ENCODE data around the gene PTCSC3. TPM values are rescaled to one million over a fixed set of nuclear protein-coding genes. Genes with fewer than 3 reads are reported as not detected.
"Not testable (repeated sequence)": the region's sequence is repeated elsewhere in the genome, so short reads cannot be mapped to it uniquely, and the experiment has no call there.

Gene PTCSC3
- total and polyA plus RNA-seq, 4 donors: not detected

DNA sequence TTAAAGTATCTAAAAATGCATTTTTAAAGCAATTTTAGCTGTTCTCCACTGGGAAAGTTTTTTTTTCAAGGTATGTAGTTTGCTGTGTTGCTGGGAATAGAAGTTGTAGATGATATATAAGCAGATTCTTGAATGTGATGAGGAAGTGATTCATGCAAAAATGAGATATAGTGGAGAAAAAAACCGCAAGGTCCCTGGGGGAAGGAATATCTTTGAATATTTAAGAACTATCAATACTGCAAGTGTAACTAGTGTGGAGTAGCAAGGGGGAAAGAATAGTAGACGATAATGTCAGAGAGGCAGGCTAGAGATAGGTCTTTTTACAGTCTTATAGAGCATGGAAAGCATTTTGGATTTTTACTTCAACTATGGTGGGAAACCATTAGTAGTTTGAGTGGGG lies 42.5 kb downstream of the PTCSC3 start:
- no peaks in the 10 kb centered on the region for H3K27me3 ChIP-seq (ENCODE audit: control insufficient read depth, insufficient read depth, low read length)
- no peaks in the 10 kb centered on the region for H3K4me1 ChIP-seq (ENCODE audit: control insufficient read depth, insufficient read depth, low read length)
- no peaks in the 10 kb centered on the region for H3K9me3 ChIP-seq (ENCODE audit: control insufficient read depth, insufficient read depth, low read length)
- no peak overlapping the region for H3K27ac ChIP-seq (ENCODE audit: low read depth, low read length)
- 60% methylated on average over 1 of the region's 2 CpGs for WGBS (ENCODE audit: insufficient coverage)
- H3K36me3 ChIP-seq (ENCODE audit: control insufficient read depth, insufficient read depth, low read length): no peaks in the 10 kb centered on the region
- DNase-seq (ENCODE audit: low read depth in 4 of 6, low spot score in 6 of 6): no peak
- no peak overlapping the region for H3K4me3 ChIP-seq (ENCODE audit: low read depth, low read length)

- no CpG with 5 or more reads among the region's 1 CpG for WGBS (ENCODE audit: insufficient coverage)
Observed at GRCh38 chr14:36132826-36133225, 43.7 kb downstream of the PTCSC3 start.

GRCh38 chr14:36130186-36130585 lies 46.3 kb downstream of the PTCSC3 start:
- Histone ChIP-seq H3K27me3 (ENCODE audit: control insufficient read depth, insufficient read depth, low read length) (no peaks in the 10 kb centered on the region), H3K36me3 (ENCODE audit: control insufficient read depth, insufficient read depth, low read length) (no peaks in the 10 kb centered on the region), H3K4me1 (ENCODE audit: control insufficient read depth, insufficient read depth, low read length) (no peaks in the 10 kb centered on the region), H3K9me3 (ENCODE audit: control insufficient read depth, insufficient read depth, low read length) (no peaks in the 10 kb centered on the region), H3K4me3 (ENCODE audit: low read depth, low read length) (no peak overlapping the region), H3K27ac (ENCODE audit: low read depth, low read length) (no peak overlapping the region)
- no peak for DNase-seq (ENCODE audit: low read depth in 4 of 6, low spot score in 6 of 6)
- no CpG with 5 or more reads among the region's 1 CpG for WGBS (ENCODE audit: insufficient coverage)

More at GRCh38 chr14:36132826-36133225, 43.7 kb downstream of the PTCSC3 start:
- Histone ChIP-seq H3K27me3 (ENCODE audit: control insufficient read depth, insufficient read depth, low read length) (no peaks in the 10 kb centered on the region), H3K27ac (ENCODE audit: low read depth, low read length) (no peak overlapping the region), H3K36me3 (ENCODE audit: control insufficient read depth, insufficient read depth, low read length) (no peaks in the 10 kb centered on the region), H3K4me3 (ENCODE audit: low read depth, low read length) (no peak overlapping the region), H3K9me3 (ENCODE audit: control insufficient read depth, insufficient read depth, low read length) (no peaks in the 10 kb centered on the region), H3K4me1 (ENCODE audit: control insufficient read depth, insufficient read depth, low read length) (no peaks in the 10 kb centered on the region)
- no peak for DNase-seq (ENCODE audit: low read depth in 4 of 6, low spot score in 6 of 6)

DNA sequence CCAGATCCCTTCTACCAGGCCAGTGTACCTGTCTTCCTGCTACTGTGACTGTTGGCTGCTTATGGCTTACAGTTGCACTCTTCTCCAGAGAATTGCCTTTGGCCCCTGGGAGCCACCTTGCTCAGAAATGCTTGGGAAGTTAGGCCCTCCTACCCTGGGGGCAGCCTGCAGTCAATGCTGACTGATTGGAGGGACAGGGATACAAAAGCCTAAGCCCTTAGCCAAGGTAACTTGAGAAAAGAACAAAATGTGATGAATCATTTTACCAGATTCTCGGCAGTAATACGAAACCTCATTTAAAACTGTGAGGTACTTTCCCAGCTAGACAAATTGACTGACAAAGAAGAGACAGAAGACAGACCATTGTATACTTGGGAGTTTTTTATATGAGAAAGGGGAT lies 47.3 kb downstream of the PTCSC3 start:
- no peak for DNase-seq (ENCODE audit: low read depth in 4 of 6, low spot score in 6 of 6)
- no peak overlapping the region for H3K4me3 ChIP-seq (ENCODE audit: low read depth, low read length)
- H3K27ac ChIP-seq (ENCODE audit: low read depth, low read length): no peak overlapping the region
- H3K9me3 ChIP-seq (ENCODE audit: control insufficient read depth, insufficient read depth, low read length): no peaks in the 10 kb centered on the region
- no peaks in the 10 kb centered on the region for H3K27me3 ChIP-seq (ENCODE audit: control insufficient read depth, insufficient read depth, low read length)
- H3K36me3 ChIP-seq (ENCODE audit: control insufficient read depth, insufficient read depth, low read length): no peaks in the 10 kb centered on the region
- no peaks in the 10 kb centered on the region for H3K4me1 ChIP-seq (ENCODE audit: control insufficient read depth, insufficient read depth, low read length)
- no CpG with 5 or more reads among the region's 2 CpGs for WGBS (ENCODE audit: insufficient coverage)

- no peak overlapping the region for H3K4me3 ChIP-seq (ENCODE audit: low read depth, low read length)
- WGBS (ENCODE audit: insufficient coverage): 50% methylated on average over 1 of the region's 4 CpGs
- no peak overlapping the region for H3K27ac ChIP-seq (ENCODE audit: low read depth, low read length)
- H3K36me3 ChIP-seq (ENCODE audit: control insufficient read depth, insufficient read depth, low read length): no peaks in the 10 kb centered on the region
- DNase-seq (ENCODE audit: low read depth in 4 of 6, low spot score in 6 of 6): no peak
- no peaks in the 10 kb centered on the region for H3K27me3 ChIP-seq (ENCODE audit: control insufficient read depth, insufficient read depth, low read length)
- no peaks in the 10 kb centered on the region for H3K9me3 ChIP-seq (ENCODE audit: control insufficient read depth, insufficient read depth, low read length)
- no peaks in the 10 kb centered on the region for H3K4me1 ChIP-seq (ENCODE audit: control insufficient read depth, insufficient read depth, low read length)
Observed at GRCh38 chr14:36113341-36113740, 63.2 kb downstream of the PTCSC3 start.

GRCh38 chr14:36111822-36112583 lies 64.5 kb downstream of the PTCSC3 start:
- Histone ChIP-seq H3K36me3 (ENCODE audit: control insufficient read depth, insufficient read depth, low read length) (no peaks in the 10 kb centered on the region), H3K27ac (ENCODE audit: low read depth, low read length) (no peak overlapping the region)

DNA sequence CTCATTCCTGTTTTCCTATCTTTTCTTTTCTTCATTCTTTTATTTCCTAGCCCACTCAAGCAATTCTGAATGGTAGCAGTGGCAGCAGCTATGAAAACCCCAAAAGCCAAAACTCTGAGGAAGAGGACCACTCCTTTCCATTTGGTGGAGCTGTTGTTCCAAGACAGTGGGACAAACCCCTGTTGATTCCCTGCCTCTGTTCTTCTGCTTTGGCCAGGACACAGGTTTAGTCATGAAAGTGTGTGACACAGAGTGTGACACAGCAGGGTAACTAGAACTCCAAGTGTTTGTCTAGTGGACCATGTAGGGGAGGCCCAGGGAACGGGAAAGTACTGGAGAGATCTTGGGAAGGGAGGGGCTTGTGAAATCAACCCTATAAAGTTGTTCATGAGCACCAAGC lies 71.1 kb downstream of the PTCSC3 start:
- WGBS (ENCODE audit: insufficient coverage): no CpG with 5 or more reads among the region's 1 CpG
- Histone ChIP-seq H3K4me3 (ENCODE audit: low read depth, low read length) (no peak overlapping the region), H3K36me3 (ENCODE audit: control insufficient read depth, insufficient read depth, low read length) (no peaks in the 10 kb centered on the region), H3K4me1 (ENCODE audit: control insufficient read depth, insufficient read depth, low read length) (no peaks in the 10 kb centered on the region), H3K27ac (ENCODE audit: low read depth, low read length) (no peak overlapping the region), H3K9me3 (ENCODE audit: control insufficient read depth, insufficient read depth, low read length) (no peaks in the 10 kb centered on the region), H3K27me3 (ENCODE audit: control insufficient read depth, insufficient read depth, low read length) (no peaks in the 10 kb centered on the region)
- DNase-seq (ENCODE audit: low read depth in 4 of 6, low spot score in 6 of 6): no peak

More at GRCh38 chr14:36111822-36112583, 64.5 kb downstream of the PTCSC3 start:
- H3K4me3 ChIP-seq (ENCODE audit: low read depth, low read length): no peak overlapping the region
- H3K9me3 ChIP-seq (ENCODE audit: control insufficient read depth, insufficient read depth, low read length): no peaks in the 10 kb centered on the region
- WGBS (ENCODE audit: insufficient coverage): no CpG with 5 or more reads among the region's 3 CpGs
- no peak for DNase-seq (ENCODE audit: low read depth in 4 of 6, low spot score in 6 of 6)
- H3K27me3 ChIP-seq (ENCODE audit: control insufficient read depth, insufficient read depth, low read length): no peaks in the 10 kb centered on the region
- H3K4me1 ChIP-seq (ENCODE audit: control insufficient read depth, insufficient read depth, low read length): no peaks in the 10 kb centered on the region

DNA sequence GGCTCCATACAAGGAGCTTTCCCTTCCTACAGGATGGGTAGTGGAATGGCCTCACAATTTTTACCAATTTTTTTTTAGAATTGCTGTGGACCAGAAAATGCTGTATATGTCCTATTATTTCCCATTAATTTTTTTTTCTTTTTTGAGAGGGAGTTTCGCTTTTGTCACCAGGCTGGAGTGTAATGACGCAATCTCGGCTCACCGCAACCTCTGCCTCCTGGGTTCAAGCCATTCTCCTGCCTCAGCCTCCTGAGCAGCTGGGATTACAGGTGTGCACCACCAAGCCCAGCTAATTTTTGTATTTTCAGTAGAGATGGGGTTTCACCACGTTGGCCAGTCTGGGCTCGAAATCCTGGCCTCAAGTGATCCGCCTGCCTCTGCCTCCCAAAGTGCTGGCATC lies 72.3 kb downstream of the PTCSC3 start:
- not testable (repeated sequence) for H3K9me3 ChIP-seq (ENCODE audit: control insufficient read depth, insufficient read depth, low read length); H3K4me1 ChIP-seq (ENCODE audit: control insufficient read depth, insufficient read depth, low read length); H3K27me3 ChIP-seq (ENCODE audit: control insufficient read depth, insufficient read depth, low read length); H3K27ac ChIP-seq (ENCODE audit: low read depth, low read length); H3K36me3 ChIP-seq (ENCODE audit: control insufficient read depth, insufficient read depth, low read length); DNase-seq (ENCODE audit: low read depth in 4 of 6, low spot score in 6 of 6); H3K4me3 ChIP-seq (ENCODE audit: low read depth, low read length)
- WGBS (ENCODE audit: insufficient coverage): 83% methylated on average over 3 of the region's 7 CpGs

DNA sequence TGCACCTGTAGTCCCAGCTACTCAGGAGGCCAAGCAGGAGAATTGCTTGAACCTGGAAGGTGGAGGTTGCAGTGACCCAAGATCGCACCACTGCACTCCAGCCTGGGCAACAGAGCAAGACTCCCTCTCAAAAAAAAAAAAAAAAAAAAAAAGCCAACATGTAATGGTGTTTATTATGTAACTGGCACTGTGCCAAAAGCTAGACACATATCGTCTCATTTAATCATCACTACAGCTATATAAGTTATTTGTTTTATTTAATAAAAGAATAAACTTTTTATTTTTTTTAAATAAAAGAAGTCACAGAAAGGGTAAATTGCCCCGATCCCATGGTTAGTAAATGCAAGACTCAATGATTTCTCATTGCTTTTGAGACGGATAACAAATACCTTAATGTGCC lies 76.9 kb downstream of the PTCSC3 start:
- 100% methylated on average over 2 of the region's 4 CpGs for WGBS (ENCODE audit: insufficient coverage)
- H3K27me3 ChIP-seq (ENCODE audit: control insufficient read depth, insufficient read depth, low read length): no peaks in the 10 kb centered on the region
- no peaks in the 10 kb centered on the region for H3K36me3 ChIP-seq (ENCODE audit: control insufficient read depth, insufficient read depth, low read length)
- no peak for DNase-seq (ENCODE audit: low read depth in 4 of 6, low spot score in 6 of 6)
- H3K4me3 ChIP-seq (ENCODE audit: low read depth, low read length): no peak overlapping the region
- no peaks in the 10 kb centered on the region for H3K4me1 ChIP-seq (ENCODE audit: control insufficient read depth, insufficient read depth, low read length)
- H3K27ac ChIP-seq (ENCODE audit: low read depth, low read length): no peak overlapping the region
- no peaks in the 10 kb centered on the region for H3K9me3 ChIP-seq (ENCODE audit: control insufficient read depth, insufficient read depth, low read length)

- Histone ChIP-seq H3K9me3 (ENCODE audit: control insufficient read depth, insufficient read depth, low read length) (no peaks in the 10 kb centered on the region), H3K4me1 (ENCODE audit: control insufficient read depth, insufficient read depth, low read length) (no peaks in the 10 kb centered on the region), H3K4me3 (ENCODE audit: low read depth, low read length) (no peak overlapping the region), H3K27ac (ENCODE audit: low read depth, low read length) (no peak overlapping the region), H3K36me3 (ENCODE audit: control insufficient read depth, insufficient read depth, low read length) (no peaks in the 10 kb centered on the region), H3K27me3 (ENCODE audit: control insufficient read depth, insufficient read depth, low read length) (no peaks in the 10 kb centered on the region)
- WGBS (ENCODE audit: insufficient coverage): no CpG with 5 or more reads among the region's 1 CpG
- DNase-seq (ENCODE audit: low read depth in 4 of 6, low spot score in 6 of 6): no peak
Observed at GRCh38 chr14:36097356-36097755, 79.2 kb downstream of the PTCSC3 start.
